ENCODE measurements around the gene ZNF580. TPM values are rescaled to one million over a fixed set of nuclear protein-coding genes. Genes with fewer than 3 reads are reported as not detected.

ZNF580 gene
- total and polyA plus RNA-seq, 9 of the 15 experiments (the other 6 are each of a cell fraction or from before 2014, with no cell fraction given) = 2.3 to 47.4 (median 6.0) TPM

DNA sequence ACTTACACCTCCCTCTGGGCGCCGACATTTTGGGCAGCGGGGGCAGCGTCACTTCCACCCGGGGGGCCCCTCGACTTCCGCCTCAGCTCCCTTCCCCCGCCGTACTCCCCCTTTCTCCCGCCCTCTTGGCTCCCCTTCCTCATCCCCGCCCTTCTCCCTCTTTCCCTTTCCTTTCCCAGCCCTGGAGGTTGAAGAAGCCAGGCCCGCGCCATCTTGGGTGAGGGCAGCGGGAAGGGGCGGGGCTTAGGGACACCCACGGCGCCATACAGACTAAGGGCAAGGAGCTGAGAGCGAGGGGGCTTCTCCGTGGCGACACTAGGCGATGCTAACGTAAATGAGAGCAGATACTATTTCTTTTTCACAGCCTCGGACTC is 41.3 kb upstream of the ZNF580 start, which contains the start of gene FIZ1 (continued):
- TF ChIP-seq, protein P1, sequence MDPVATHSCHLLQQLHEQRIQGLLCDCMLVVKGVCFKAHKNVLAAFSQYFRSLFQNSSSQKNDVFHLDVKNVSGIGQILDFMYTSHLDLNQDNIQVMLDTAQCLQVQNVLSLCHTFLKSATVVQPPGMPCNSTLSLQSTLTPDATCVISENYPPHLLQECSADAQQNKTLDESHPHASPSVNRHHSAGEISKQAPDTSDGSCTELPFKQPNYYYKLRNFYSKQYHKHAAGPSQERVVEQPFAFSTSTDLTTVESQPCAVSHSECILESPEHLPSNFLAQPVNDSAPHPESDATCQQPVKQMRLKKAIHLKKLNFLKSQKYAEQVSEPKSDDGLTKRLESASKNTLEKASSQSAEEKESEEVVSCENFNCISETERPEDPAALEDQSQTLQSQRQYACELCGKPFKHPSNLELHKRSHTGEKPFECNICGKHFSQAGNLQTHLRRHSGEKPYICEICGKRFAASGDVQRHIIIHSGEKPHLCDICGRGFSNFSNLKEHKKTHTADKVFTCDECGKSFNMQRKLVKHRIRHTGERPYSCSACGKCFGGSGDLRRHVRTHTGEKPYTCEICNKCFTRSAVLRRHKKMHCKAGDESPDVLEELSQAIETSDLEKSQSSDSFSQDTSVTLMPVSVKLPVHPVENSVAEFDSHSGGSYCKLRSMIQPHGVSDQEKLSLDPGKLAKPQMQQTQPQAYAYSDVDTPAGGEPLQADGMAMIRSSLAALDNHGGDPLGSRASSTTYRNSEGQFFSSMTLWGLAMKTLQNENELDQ (CRISPR knock-in tag; IDR thresholded peaks at IDR 0.05; ENCODE audit: borderline replicate concordance) = no peak
- peak; percentile 51 for TF ChIP-seq POLR2G (IDR thresholded peaks at IDR 0.05; ENCODE audit: low read depth, low read length)
- TF ChIP-seq SIX5 (IDR thresholded peaks at IDR 0.05; ENCODE audit: borderline replicate concordance in 1 of 2, insufficient read depth in 1 of 2, low read depth in 1 of 2, low read length in 2 of 2) = peak; percentile 31 to 60; a peak in 2 of 4 replicates
- peak; percentile 48; the same call in 1 of the 2 replicates for TF ChIP-seq ZFX (CRISPR knock-in tag; IDR thresholded peaks at IDR 0.05)
- no peak for TF ChIP-seq RBM22 (IDR thresholded peaks at IDR 0.05; ENCODE audit: low read depth, low read length, poor library complexity, severe bottlenecking)
- TF ChIP-seq, protein P2, sequence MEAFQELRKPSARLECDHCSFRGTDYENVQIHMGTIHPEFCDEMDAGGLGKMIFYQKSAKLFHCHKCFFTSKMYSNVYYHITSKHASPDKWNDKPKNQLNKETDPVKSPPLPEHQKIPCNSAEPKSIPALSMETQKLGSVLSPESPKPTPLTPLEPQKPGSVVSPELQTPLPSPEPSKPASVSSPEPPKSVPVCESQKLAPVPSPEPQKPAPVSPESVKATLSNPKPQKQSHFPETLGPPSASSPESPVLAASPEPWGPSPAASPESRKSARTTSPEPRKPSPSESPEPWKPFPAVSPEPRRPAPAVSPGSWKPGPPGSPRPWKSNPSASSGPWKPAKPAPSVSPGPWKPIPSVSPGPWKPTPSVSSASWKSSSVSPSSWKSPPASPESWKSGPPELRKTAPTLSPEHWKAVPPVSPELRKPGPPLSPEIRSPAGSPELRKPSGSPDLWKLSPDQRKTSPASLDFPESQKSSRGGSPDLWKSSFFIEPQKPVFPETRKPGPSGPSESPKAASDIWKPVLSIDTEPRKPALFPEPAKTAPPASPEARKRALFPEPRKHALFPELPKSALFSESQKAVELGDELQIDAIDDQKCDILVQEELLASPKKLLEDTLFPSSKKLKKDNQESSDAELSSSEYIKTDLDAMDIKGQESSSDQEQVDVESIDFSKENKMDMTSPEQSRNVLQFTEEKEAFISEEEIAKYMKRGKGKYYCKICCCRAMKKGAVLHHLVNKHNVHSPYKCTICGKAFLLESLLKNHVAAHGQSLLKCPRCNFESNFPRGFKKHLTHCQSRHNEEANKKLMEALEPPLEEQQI (IDR thresholded peaks at IDR 0.05) = no peak
- no peak; a peak in 1 of 4 replicates for TF ChIP-seq SRF (CRISPR knock-in tag; IDR thresholded peaks at IDR 0.05)
- 0 out of 4 replicates have a peak, but pooled peaks of 1 of the 2 experiments have one; percentile 12 for TF ChIP-seq HDAC1 (IDR thresholded peaks at IDR 0.05)
- no peak for TF ChIP-seq TRIM24 (IDR thresholded peaks at IDR 0.05)
- peak; percentile 6; the same call in 1 of the 2 replicates for TF ChIP-seq ZNF384 (IDR thresholded peaks at IDR 0.05; ENCODE audit: low read depth, low read length)
- TF ChIP-seq ZNF24 (IDR thresholded peaks at IDR 0.05) = no peak
- no peak for TF ChIP-seq MTF1 (CRISPR knock-in tag; IDR thresholded peaks at IDR 0.05; ENCODE audit: borderline replicate concordance)
- peak; percentile 38; the same call in 1 of the 2 replicates for TF ChIP-seq FOSL1 (tag; conservative IDR thresholded peaks at IDR 0.05)
- no peak for TF ChIP-seq SMARCA5 (IDR thresholded peaks at IDR 0.05)
- no peak for TF ChIP-seq DACH1 (IDR thresholded peaks at IDR 0.05; ENCODE audit: partially characterized antibody)
- no peak for TF ChIP-seq TCF3 (CRISPR knock-in tag; IDR thresholded peaks at IDR 0.05)
- TF ChIP-seq CXXC5 (CRISPR knock-in tag; IDR thresholded peaks at IDR 0.05) = no peak
- TF ChIP-seq ESRRB (CRISPR knock-in tag; IDR thresholded peaks at IDR 0.05; ENCODE audit: borderline replicate concordance) = no peak
- TF ChIP-seq TAF9B (IDR thresholded peaks at IDR 0.05; ENCODE audit: partially characterized antibody) = peak; percentile 84
- TF ChIP-seq XRCC3 (IDR thresholded peaks at IDR 0.05) = no peak
- TF ChIP-seq, protein P3, sequence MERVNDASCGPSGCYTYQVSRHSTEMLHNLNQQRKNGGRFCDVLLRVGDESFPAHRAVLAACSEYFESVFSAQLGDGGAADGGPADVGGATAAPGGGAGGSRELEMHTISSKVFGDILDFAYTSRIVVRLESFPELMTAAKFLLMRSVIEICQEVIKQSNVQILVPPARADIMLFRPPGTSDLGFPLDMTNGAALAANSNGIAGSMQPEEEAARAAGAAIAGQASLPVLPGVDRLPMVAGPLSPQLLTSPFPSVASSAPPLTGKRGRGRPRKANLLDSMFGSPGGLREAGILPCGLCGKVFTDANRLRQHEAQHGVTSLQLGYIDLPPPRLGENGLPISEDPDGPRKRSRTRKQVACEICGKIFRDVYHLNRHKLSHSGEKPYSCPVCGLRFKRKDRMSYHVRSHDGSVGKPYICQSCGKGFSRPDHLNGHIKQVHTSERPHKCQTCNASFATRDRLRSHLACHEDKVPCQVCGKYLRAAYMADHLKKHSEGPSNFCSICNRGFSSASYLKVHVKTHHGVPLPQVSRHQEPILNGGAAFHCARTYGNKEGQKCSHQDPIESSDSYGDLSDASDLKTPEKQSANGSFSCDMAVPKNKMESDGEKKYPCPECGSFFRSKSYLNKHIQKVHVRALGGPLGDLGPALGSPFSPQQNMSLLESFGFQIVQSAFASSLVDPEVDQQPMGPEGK (CRISPR knock-in tag; IDR thresholded peaks at IDR 0.05; ENCODE audit: borderline replicate concordance) = no peak
- TF ChIP-seq CEBPB (tag; IDR thresholded peaks at IDR 0.05) = no peak
- TF ChIP-seq, protein P4, sequence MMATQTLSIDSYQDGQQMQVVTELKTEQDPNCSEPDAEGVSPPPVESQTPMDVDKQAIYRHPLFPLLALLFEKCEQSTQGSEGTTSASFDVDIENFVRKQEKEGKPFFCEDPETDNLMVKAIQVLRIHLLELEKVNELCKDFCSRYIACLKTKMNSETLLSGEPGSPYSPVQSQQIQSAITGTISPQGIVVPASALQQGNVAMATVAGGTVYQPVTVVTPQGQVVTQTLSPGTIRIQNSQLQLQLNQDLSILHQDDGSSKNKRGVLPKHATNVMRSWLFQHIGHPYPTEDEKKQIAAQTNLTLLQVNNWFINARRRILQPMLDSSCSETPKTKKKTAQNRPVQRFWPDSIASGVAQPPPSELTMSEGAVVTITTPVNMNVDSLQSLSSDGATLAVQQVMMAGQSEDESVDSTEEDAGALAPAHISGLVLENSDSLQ (IDR thresholded peaks at IDR 0.05) = no peak
